Ishikawa (cell line): ENCODE measurements around the gene HYAL1.

Experiments
- CEBPB ChIP-seq: IDR thresholded peaks from 2 replicates; pipeline ENCODE4 v1.6.1; 2012
- CREB1 ChIP-seq: IDR thresholded peaks from 2 replicates; pipeline ENCODE4 v1.6.1; 2012; ENCODE audit warnings: low read depth
- EGR1 ChIP-seq: IDR thresholded peaks from 2 replicates; pipeline ENCODE4 v1.6.1; 2012
- EP300 ChIP-seq: IDR thresholded peaks from 2 replicates; pipeline ENCODE4 v1.6.1; 2012; ENCODE audit warnings: borderline replicate concordance
- FOXM1 ChIP-seq: IDR thresholded peaks from 2 replicates; pipeline ENCODE4 v1.6.1; 2012; ENCODE audit warnings: low read depth, borderline replicate concordance
- MAX ChIP-seq: IDR thresholded peaks from 2 replicates; pipeline ENCODE4 v1.6.1; 2012
- NFIC ChIP-seq: IDR thresholded peaks from 2 replicates; pipeline ENCODE4 v1.6.1; 2012
- RAD21 ChIP-seq: IDR thresholded peaks from 2 replicates; pipeline ENCODE4 v1.6.1; 2012; ENCODE audit warnings: low read depth
- REST ChIP-seq: IDR thresholded peaks from 2 replicates; pipeline ENCODE4 v1.6.1; 2012; ENCODE audit warnings: low read depth, mild to moderate bottlenecking
- TAF1 ChIP-seq: IDR thresholded peaks from 2 replicates; pipeline ENCODE4 v1.6.1; 2012; ENCODE audit warnings: low read depth, mild to moderate bottlenecking
- TCF12 ChIP-seq: IDR thresholded peaks from 2 replicates; pipeline ENCODE4 v1.6.1; 2012; ENCODE audit warnings: low read depth
- TEAD4 ChIP-seq: IDR thresholded peaks from 2 replicates; pipeline ENCODE4 v1.6.1; 2012
- USF1 ChIP-seq: IDR thresholded peaks from 2 replicates; pipeline ENCODE4 v1.6.1; 2012
- YY1 ChIP-seq: IDR thresholded peaks from 2 replicates; pipeline ENCODE4 v1.6.1; 2012; ENCODE audit warnings: low read depth
- ZBTB7A ChIP-seq: IDR thresholded peaks from 2 replicates; pipeline ENCODE4 v1.6.1; 2012; ENCODE audit warnings: low read depth

The HYAL1 gene

GRCh38 chr3:50266836-50267235, 36.5 kb downstream of the HYAL1 start:
- TF ChIP-seq EP300 (no peak), EGR1 (no peak), USF1 (no peak; the same call in 1 of the 2 replicates), FOXM1 (no peak), ZBTB7A (no peak), CREB1 (no peak), TCF12 (no peak), MAX (no peak)

GRCh38 chr3:50266017-50266416, 37.4 kb downstream of the HYAL1 start:
- TF ChIP-seq CREB1 (no peak), RAD21 (no peak), NFIC (no peak), EGR1 (no peak), ZBTB7A (no peak), CEBPB (no peak), USF1 (no peak), TCF12 (no peak), TEAD4 (no peak), MAX (no peak), TAF1 (no peak), YY1 (no peak), EP300 (no peak), FOXM1 (no peak), REST (no peak)

- TF ChIP-seq CREB1 = no peak
Measured at GRCh38 chr3:50265571-50265970, 37.8 kb downstream of the HYAL1 start.

GRCh38 chr3:50264964-50265485, 38.3 kb downstream of the HYAL1 start:
- TF ChIP-seq CEBPB = no peak
- TF ChIP-seq USF1 = no peak
- TF ChIP-seq TCF12 = no peak
- peak; percentile 4; the same call in 1 of the 2 replicates for TF ChIP-seq ZBTB7A
- TF ChIP-seq EGR1 = peak; percentile 87

- TF ChIP-seq EP300 (peak; percentile 69; the same call in 1 of the 2 replicates), RAD21 (no peak), REST (no peak), CREB1 (0 out of 2 replicates have a peak, but pooled peaks have one; percentile 45), TEAD4 (peak; percentile 93), YY1 (no peak), TAF1 (no peak; the same call in 1 of the 2 replicates), NFIC (peak; percentile 56; the same call in 1 of the 2 replicates), USF1 (no peak; the same call in 1 of the 2 replicates), CEBPB (no peak), TCF12 (peak; percentile 83), EGR1 (peak; percentile 56), ZBTB7A (peak; percentile 42), MAX (peak; percentile 34), FOXM1 (no peak; the same call in 1 of the 2 replicates)
Measured at GRCh38 chr3:50264383-50264963, 38.9 kb downstream of the HYAL1 start.
